CD14-positive monocyte (primary cell): ENCODE data around the gene SPEM2. TPM values are rescaled to one million over a fixed set of nuclear protein-coding genes. Genes with fewer than 3 reads are reported as not detected.

ENCODE experiments used
- DNase-seq, 3 donors: peaks; one replicate each; pipeline ENCODE4 v3.0.0-alpha.2; 2011 to 2022
- H2AFZ ChIP-seq: 2 replicates; pipeline ENCODE4 v1.6.0; 2012; ENCODE audit warnings: mild to moderate bottlenecking, low read depth, low read length, inconsistent platforms; ENCODE audit not compliant: insufficient read depth, poor library complexity, severe bottlenecking
- H3K27ac ChIP-seq, 2 donors: 1 replicate in 1 of 2; 2 replicates in 1 of 2; pipeline ENCODE4 v1.5.1; 2012 to 2013; ENCODE audit warnings: low read length in 2 of 2, control low read depth in 1 of 2, inconsistent platforms in 1 of 2, low read depth in 1 of 2, mild to moderate bottlenecking in 1 of 2
- H3K27me3 ChIP-seq, 2 donors: one replicate each; pipeline versions ENCODE4 v1.6.0 to v1.6.1; 2011 to 2013; ENCODE audit warnings: low read length in 2 of 2; ENCODE audit not compliant: control insufficient read depth in 2 of 2, insufficient read depth in 2 of 2
- H3K36me3 ChIP-seq, 2 donors: replicated peaks in 1 of 2; 1 replicate in 1 of 2; 2 replicates in 1 of 2; pipeline versions ENCODE4 v1.5.1 to v1.6.1; 2012 to 2013; ENCODE audit warnings: low read length in 2 of 2, control low read depth in 1 of 2, inconsistent platforms in 1 of 2, mild to moderate bottlenecking in 1 of 2; ENCODE audit not compliant: insufficient read depth in 2 of 2, control insufficient read depth in 1 of 2
- H3K4me1 ChIP-seq, 2 donors: 1 replicate in 1 of 2; 2 replicates in 1 of 2; pipeline versions ENCODE4 v1.5.1 to v1.6.1; 2012 to 2013; ENCODE audit warnings: low read length in 2 of 2, control low read depth in 1 of 2, inconsistent platforms in 1 of 2, mild to moderate bottlenecking in 1 of 2, moderate library complexity in 1 of 2; ENCODE audit not compliant: insufficient read depth in 2 of 2, control insufficient read depth in 1 of 2
- H3K4me2 ChIP-seq: replicated peaks from 2 replicates; pipeline ENCODE3; 2012; ENCODE audit warnings: low read length, moderate library complexity, mild to moderate bottlenecking; ENCODE audit not compliant: poor library complexity, severe bottlenecking; ENCODE audit errors: extremely low read depth
- H3K4me3 ChIP-seq, 3 experiments: fragments of 200-600 bp in 1 of 3; sonication (generic) in 1 of 3; replicated peaks in 1 of 3; 1 replicate in 2 of 3; 2 replicates in 1 of 3; pipeline ENCODE4 v1.5.1; 2011 to 2013; ENCODE audit warnings: low read length in 3 of 3, mild to moderate bottlenecking in 3 of 3, control low read depth in 2 of 3, low read depth in 2 of 3, inconsistent platforms in 1 of 3, moderate library complexity in 1 of 3
- H3K79me2 ChIP-seq: 2 replicates; pipeline ENCODE4 v1.6.0; 2012; ENCODE audit warnings: mild to moderate bottlenecking, control low read depth, inconsistent platforms, low read length, moderate library complexity; ENCODE audit not compliant: insufficient read depth
- H3K9ac ChIP-seq: 2 replicates; pipeline ENCODE4 v1.6.0; 2017; ENCODE audit warnings: low read length, mild to moderate bottlenecking; ENCODE audit not compliant: insufficient read depth, poor library complexity, severe bottlenecking
- H3K9me3 ChIP-seq, 2 donors: replicated peaks in 1 of 2; 1 replicate in 1 of 2; 2 replicates in 1 of 2; pipeline versions ENCODE4 v1.5.1 to v1.6.1; 2012 to 2013; ENCODE audit warnings: low read length in 2 of 2, control low read depth in 1 of 2; ENCODE audit not compliant: control insufficient read depth in 1 of 2, insufficient read depth in 1 of 2
- H4K20me1 ChIP-seq: 2 replicates; pipeline ENCODE4 v1.6.0; 2012; ENCODE audit warnings: mild to moderate bottlenecking, low read length, control low read depth, moderate library complexity; ENCODE audit not compliant: insufficient read depth
- H3K27ac Mint-ChIP-seq, 7 donors: one replicate each; pipeline ENCODE4 v1.8.0; 2020; ENCODE audit warnings: mild to moderate bottlenecking in 7 of 7, mixed read lengths in 7 of 7, moderate library complexity in 6 of 7, inconsistent platforms in 2 of 7
- H3K27me3 Mint-ChIP-seq, 3 donors: one replicate each; pipeline ENCODE4 v1.8.0; 2021 to 2022; ENCODE audit warnings: low read depth in 3 of 3, mild to moderate bottlenecking in 3 of 3, mixed read lengths in 3 of 3, moderate library complexity in 3 of 3, inconsistent platforms in 1 of 3
- H3K36me3 Mint-ChIP-seq, 2 donors: one replicate each; pipeline ENCODE4 v1.8.0; 2020; ENCODE audit warnings: mixed read lengths in 2 of 2, inconsistent platforms in 1 of 2, mild to moderate bottlenecking in 1 of 2
- H3K4me1 Mint-ChIP-seq: one replicate; pipeline ENCODE4 v1.8.0; 2020; ENCODE audit warnings: mild to moderate bottlenecking, mixed read lengths
- H3K4me3 Mint-ChIP-seq, 2 donors: one replicate each; pipeline ENCODE4 v1.8.0; 2020; ENCODE audit warnings: mild to moderate bottlenecking in 2 of 2, mixed read lengths in 2 of 2, moderate library complexity in 1 of 2
- H3K9me3 Mint-ChIP-seq, 7 donors: one replicate each; pipeline ENCODE4 v1.8.0; 2020 to 2022; ENCODE audit warnings: mixed read lengths in 7 of 7, mild to moderate bottlenecking in 6 of 7, moderate library complexity in 6 of 7, inconsistent platforms in 2 of 7
- WGBS: methylation state at CpG from one replicate; pipeline ENCODE4 v1.1.5; 2013; ENCODE audit warnings: missing lambda C conversion rate; ENCODE audit not compliant: insufficient coverage; 5-methylcytosine and 5-hydroxymethylcytosine counted together
- intact Hi-C, 2 donors: fragments of 100-400 bp; cut with micrococcal nuclease; formaldehyde crosslinking; loops; one replicate each; pipeline versions ENCODE4 v1.15.0 to v1.15.1; 2023
- polyA plus RNA-seq, 3 donors: library from polyadenylated mRNA; depleted of rRNA in 1 of 3; unstranded in 2 of 3; stranded (reverse) in 1 of 3; fragments of 300-500 nt in 2 of 3; fragments of >200 nt in 1 of 3; fragmentation: Illumina TruSeq in 2 of 3; gene quantifications; 1 replicate in 2 of 3; 2 replicates in 1 of 3; pipeline ENCODE4 v1.2.3, GENCODE V29; 2012 to 2021
- TF ChIP-seq, protein P1 (sequence below): fragments of 200-600 bp; IDR thresholded peaks from one replicate; pipeline ENCODE4 v1.8.0; 2022; ENCODE audit warnings: antibody characterized with exemption, mild to moderate bottlenecking

SPEM2 gene
- polyA plus RNA-seq, 3 donors, result not detected

GRCh38 chr17:7411427-7411750 is 14.0 kb upstream of the SPEM2 start:
- 96% methylated on average over 8 of the region's 8 CpGs for WGBS
- Histone ChIP-seq H3K4me3 (no peak overlapping the region), H3K4me2 (no peak overlapping the region), H3K36me3 (no peaks in the 10 kb centered on the region), H3K4me1 (no peaks in the 10 kb centered on the region), H3K27me3 (peaks cover 0 to 22% of the 10 kb centered on the region in 2 donors), H3K9ac (no peak overlapping the region), H4K20me1 (no peaks in the 10 kb centered on the region), H3K79me2 (no peaks in the 10 kb centered on the region), H3K9me3 (no peaks in the 10 kb centered on the region), H2AFZ (no peak overlapping the region), H3K27ac (no peak overlapping the region)
- peaks cover 29 to 39% (median 31%) of the 10 kb centered on the region in 3 donors for H3K27me3 Mint-ChIP-seq
- TF ChIP-seq, protein P1, sequence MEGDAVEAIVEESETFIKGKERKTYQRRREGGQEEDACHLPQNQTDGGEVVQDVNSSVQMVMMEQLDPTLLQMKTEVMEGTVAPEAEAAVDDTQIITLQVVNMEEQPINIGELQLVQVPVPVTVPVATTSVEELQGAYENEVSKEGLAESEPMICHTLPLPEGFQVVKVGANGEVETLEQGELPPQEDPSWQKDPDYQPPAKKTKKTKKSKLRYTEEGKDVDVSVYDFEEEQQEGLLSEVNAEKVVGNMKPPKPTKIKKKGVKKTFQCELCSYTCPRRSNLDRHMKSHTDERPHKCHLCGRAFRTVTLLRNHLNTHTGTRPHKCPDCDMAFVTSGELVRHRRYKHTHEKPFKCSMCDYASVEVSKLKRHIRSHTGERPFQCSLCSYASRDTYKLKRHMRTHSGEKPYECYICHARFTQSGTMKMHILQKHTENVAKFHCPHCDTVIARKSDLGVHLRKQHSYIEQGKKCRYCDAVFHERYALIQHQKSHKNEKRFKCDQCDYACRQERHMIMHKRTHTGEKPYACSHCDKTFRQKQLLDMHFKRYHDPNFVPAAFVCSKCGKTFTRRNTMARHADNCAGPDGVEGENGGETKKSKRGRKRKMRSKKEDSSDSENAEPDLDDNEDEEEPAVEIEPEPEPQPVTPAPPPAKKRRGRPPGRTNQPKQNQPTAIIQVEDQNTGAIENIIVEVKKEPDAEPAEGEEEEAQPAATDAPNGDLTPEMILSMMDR, result no peak
- H3K27ac Mint-ChIP-seq, result no peak overlapping the region
- H3K4me1 Mint-ChIP-seq, result peaks cover 5% of the 10 kb centered on the region
- H3K36me3 Mint-ChIP-seq, result no peaks in the 10 kb centered on the region
- H3K9me3 Mint-ChIP-seq, result peaks cover 0 to 3% (median 0%) of the 10 kb centered on the region in 7 donors
- H3K4me3 Mint-ChIP-seq, result no peak overlapping the region
- DNase-seq, result no peak
- intact Hi-C loops, result no loop called here

DNA sequence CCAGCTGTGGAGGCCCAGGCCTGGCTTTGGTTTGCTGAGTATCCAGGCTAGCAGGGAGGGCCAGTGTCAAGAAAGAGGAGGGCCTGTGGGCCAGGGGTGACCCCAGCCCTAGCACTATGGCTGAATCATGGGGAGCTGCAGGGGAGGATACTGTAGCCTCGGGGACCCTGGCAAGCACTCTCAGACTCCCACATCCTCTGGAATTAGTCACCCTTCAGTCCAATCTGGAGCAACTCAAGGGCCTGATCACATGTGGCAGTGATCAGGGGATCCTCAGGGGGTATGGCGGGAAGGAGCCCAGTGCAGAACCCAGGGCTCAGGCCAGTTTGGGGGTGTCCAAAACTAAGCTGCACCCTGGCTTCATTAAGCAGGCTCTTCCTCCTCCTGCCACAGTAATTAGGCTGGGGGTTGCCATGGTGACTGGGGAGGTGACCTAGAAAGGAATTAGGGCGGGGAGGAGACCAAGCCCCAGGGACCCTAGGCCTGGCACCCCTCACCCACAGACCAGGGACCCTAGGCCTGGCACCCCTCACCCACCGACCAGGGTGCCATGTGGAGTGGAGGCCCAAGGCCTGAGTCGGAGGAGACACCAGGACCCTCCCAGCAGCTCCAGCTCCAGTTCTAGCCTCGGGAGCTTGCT is 11.9 kb upstream of the SPEM2 start:
- Histone ChIP-seq H3K4me2 (no peak overlapping the region), H3K79me2 (no peaks in the 10 kb centered on the region), H3K27me3 (peaks cover 0 to 10% of the 10 kb centered on the region in 2 donors), H3K9ac (no peak overlapping the region), H3K4me1 (no peaks in the 10 kb centered on the region), H3K9me3 (no peaks in the 10 kb centered on the region), H4K20me1 (no peaks in the 10 kb centered on the region), H3K27ac (no peak overlapping the region), H3K36me3 (no peaks in the 10 kb centered on the region), H3K4me3 (no peak overlapping the region), H2AFZ (no peak overlapping the region)
- no peak overlapping the region for H3K4me3 Mint-ChIP-seq
- TF ChIP-seq, protein P1, result no peak
- peaks cover 16 to 31% (median 16%) of the 10 kb centered on the region in 3 donors for H3K27me3 Mint-ChIP-seq
- H3K4me1 Mint-ChIP-seq, result no peaks in the 10 kb centered on the region
- H3K36me3 Mint-ChIP-seq, result no peaks in the 10 kb centered on the region
- intact Hi-C loops, result no loop called here
- H3K27ac Mint-ChIP-seq, result peak overlapping the region in 1 of 7 donors; percentile 1
- WGBS, result 89% methylated on average over 3 of the region's 6 CpGs
- DNase-seq, result no peak
- peaks cover 0 to 3% (median 0%) of the 10 kb centered on the region in 7 donors for H3K9me3 Mint-ChIP-seq
